HepG2 (cell line): ENCODE data around the gene KLF6. TPM values are rescaled to one million over a fixed set of nuclear protein-coding genes. Genes with fewer than 3 reads are reported as not detected.

Source experiments
- ATF4 ChIP-seq, 2 experiments: fragments of 450-650 bp in 1 of 2; sonication (generic) in 1 of 2; formaldehyde crosslinking; IDR thresholded peaks; 2 replicates each; pipeline versions ENCODE4 v1.5.0 to v1.8.0; 2020 to 2022; ENCODE audit warnings: mild to moderate bottlenecking in 1 of 2, missing genetic modification reagents in 1 of 2
- EEA1 ChIP-seq: sonication (generic); formaldehyde crosslinking; IDR thresholded peaks from 2 replicates; pipeline ENCODE4 v1.5.1; 2020; ENCODE audit warnings: mild to moderate bottlenecking, missing genetic modification reagents, borderline replicate concordance
- EHMT2 ChIP-seq: fragments of 200-600 bp; sonication (generic); IDR thresholded peaks from 2 replicates; pipeline ENCODE4 v1.7.0; 2017; ENCODE audit warnings: antibody characterized with exemption, low read depth, low read length, borderline replicate concordance
- FLYWCH1 ChIP-seq: sonication (generic); formaldehyde crosslinking; IDR thresholded peaks from 2 replicates; pipeline ENCODE4 v1.8.1; 2023; ENCODE audit warnings: mild to moderate bottlenecking, missing genetic modification reagents
- GATAD2A ChIP-seq: IDR thresholded peaks from 2 replicates; pipeline ENCODE4 v1.6.1; 2016
- HCFC1 ChIP-seq: fragments of 150-350 bp; IDR thresholded peaks from 2 replicates; pipeline ENCODE4 v1.6.1; 2014; ENCODE audit warnings: low read depth, low read length
- JARID2 ChIP-seq: sonication (generic); formaldehyde crosslinking; IDR thresholded peaks from 2 replicates; pipeline ENCODE4 v1.8.1; 2023; ENCODE audit warnings: missing genetic modification reagents, inconsistent platforms; ENCODE audit not compliant: insufficient replicate concordance
- KLF13 ChIP-seq: sonication (generic); formaldehyde crosslinking; IDR thresholded peaks from 2 replicates; pipeline ENCODE4 v1.4.0; 2020; ENCODE audit warnings: mild to moderate bottlenecking, missing genetic modification reagents
- MBNL3 ChIP-seq: fragments of 250-450 bp; sonication (Bioruptor Pico); conservative IDR thresholded peaks from 2 replicates; pipeline ENCODE4 v1.8.0; 2022; ENCODE audit warnings: mild to moderate bottlenecking, inconsistent platforms
- MED13 ChIP-seq: sonication (generic); formaldehyde crosslinking; IDR thresholded peaks from 2 replicates; pipeline ENCODE4 v1.5.0; 2020; ENCODE audit warnings: missing genetic modification reagents
- MEIS1 ChIP-seq: sonication (generic); formaldehyde crosslinking; IDR thresholded peaks from 2 replicates; pipeline ENCODE4 v1.9.0; 2021; ENCODE audit warnings: mild to moderate bottlenecking, missing genetic modification reagents, moderate library complexity, borderline replicate concordance
- NFIB ChIP-seq: sonication (generic); formaldehyde crosslinking; IDR thresholded peaks from 2 replicates; pipeline ENCODE4 v1.9.0; 2021; ENCODE audit warnings: missing genetic modification reagents, mild to moderate bottlenecking, borderline replicate concordance
- POGZ ChIP-seq: sonication (generic); formaldehyde crosslinking; IDR thresholded peaks from 2 replicates; pipeline ENCODE4 v1.4.0; 2020; ENCODE audit warnings: mild to moderate bottlenecking, missing genetic modification reagents
- RAD21 ChIP-seq: fragments of 450-650 bp; formaldehyde crosslinking; IDR thresholded peaks from 2 replicates; pipeline ENCODE4 v1.5.0; 2020; ENCODE audit warnings: mild to moderate bottlenecking
- SMAD3 ChIP-seq: sonication (generic); formaldehyde crosslinking; IDR thresholded peaks from 2 replicates; pipeline ENCODE4 v1.4.0; 2020; ENCODE audit warnings: missing genetic modification reagents
- ZBTB8A ChIP-seq: sonication (generic); formaldehyde crosslinking; IDR thresholded peaks from 2 replicates; pipeline ENCODE4 v1.4.0; 2020; ENCODE audit warnings: mild to moderate bottlenecking, low read depth, missing genetic modification reagents, borderline replicate concordance
- ZFP1 ChIP-seq: IDR thresholded peaks from 2 replicates; pipeline ENCODE4 v1.6.1; 2016
- ZNF430 ChIP-seq: sonication (generic); formaldehyde crosslinking; IDR thresholded peaks from 2 replicates; pipeline ENCODE4 v1.9.0; 2021; ENCODE audit warnings: mild to moderate bottlenecking, missing genetic modification reagents
- ZNF431 ChIP-seq: sonication (generic); formaldehyde crosslinking; IDR thresholded peaks from 2 replicates; pipeline ENCODE4 v1.9.0; 2022; ENCODE audit warnings: missing genetic modification reagents, low read depth, mild to moderate bottlenecking, borderline replicate concordance
- ZNF652 ChIP-seq: IDR thresholded peaks from 2 replicates; pipeline ENCODE4 v1.6.1; 2016; ENCODE audit warnings: low read depth, borderline replicate concordance
- ZNF770 ChIP-seq: sonication (generic); formaldehyde crosslinking; IDR thresholded peaks from 2 replicates; pipeline ENCODE4 v1.5.0; 2020; ENCODE audit warnings: mild to moderate bottlenecking, missing genetic modification reagents
- ZNF792 ChIP-seq: IDR thresholded peaks from 2 replicates; pipeline ENCODE4 v1.6.1; 2016
- ZSCAN20 ChIP-seq: sonication (generic); formaldehyde crosslinking; IDR thresholded peaks from 2 replicates; pipeline ENCODE4 v1.4.0; 2020; ENCODE audit warnings: missing genetic modification reagents, mild to moderate bottlenecking, borderline replicate concordance
- polyA plus RNA-seq, 8 experiments: library from polyadenylated mRNA; depleted of rRNA in 3 of 8; stranded (reverse) in 7 of 8; unstranded in 1 of 8; fragments of >200 nt; fragmentation: Illumina TruSeq in 4 of 8; extraction: Trizol in 4 of 8; gene quantifications; 2 replicates each; pipeline versions ENCODE4 v1.2.1 to v1.2.3, GENCODE V29; 2011 to 2016; ENCODE audit warnings: low read depth in 4 of 8, missing spikeins in 1 of 8, mixed read lengths in 1 of 8; ENCODE audit not compliant: insufficient read depth in 1 of 8
- total RNA-seq, 5 experiments: library from RNA; depleted of rRNA; stranded (reverse); fragments of >200 nt; fragmentation: Illumina TruSeq; extraction: Trizol; gene quantifications; 2 replicates each; pipeline ENCODE4 v1.2.3, GENCODE V29; 2016; ENCODE audit warnings: low read depth in 1 of 5

The KLF6 gene
- total and polyA plus RNA-seq, 2 of the 13 experiments (the other 11 are each of a cell fraction or from before 2014, with no cell fraction given), result 27.0 to 71.9 TPM

GRCh38 chr10:3783682-3784432 is 1.2 kb downstream of the KLF6 start (continued):
- TF ChIP-seq ATF4 (CRISPR knock-in tag; IDR thresholded peaks at IDR 0.05) (0 out of 4 replicates have a peak, but pooled peaks of 1 of the 2 experiments have one; percentile 42), MBNL3 (CRISPR knock-in tag) (no peak), KLF13 (CRISPR knock-in tag) (no peak), HCFC1 (no peak), ZNF770 (CRISPR knock-in tag) (no peak), ZNF431 (CRISPR knock-in tag) (no peak), RAD21 (CRISPR knock-in tag) (no peak), GATAD2A (CRISPR knock-in tag) (peak; percentile 79), ZNF792 (CRISPR knock-in tag) (no peak), SMAD3 (no peak; the same call in 1 of the 2 replicates), EEA1 (no peak), ZFP1 (CRISPR knock-in tag) (0 out of 2 replicates have a peak, but pooled peaks have one; percentile 26), MED13 (CRISPR knock-in tag) (0 out of 2 replicates have a peak, but pooled peaks have one; percentile 11), ZNF430 (CRISPR knock-in tag) (no peak), NFIB (CRISPR knock-in tag) (no peak), FLYWCH1 (CRISPR knock-in tag) (no peak), ZBTB8A (CRISPR knock-in tag) (no peak), POGZ (CRISPR knock-in tag) (no peak), ZSCAN20 (CRISPR knock-in tag) (no peak), JARID2 (CRISPR knock-in tag) (no peak), ZNF652 (CRISPR knock-in tag) (no peak), MEIS1 (no peak), EHMT2 (no peak)
